Measurements from ENCODE around the gene CHST11. TPM values are rescaled to one million over a fixed set of nuclear protein-coding genes. Genes with fewer than 3 reads are reported as not detected.

The CHST11 gene
- total and polyA plus RNA-seq, 10 of the 15 experiments (the other 5 are each of a cell fraction or from before 2014, with no cell fraction given) = 1.9 to 38.1 (median 17.2) TPM

GRCh38 chr12:104671409-104672095 lies 214.8 kb downstream of the CHST11 start (continued):
- no peak for TF ChIP-seq ZBTB4 (CRISPR knock-in tag; IDR thresholded peaks at IDR 0.05)
- no peak for TF ChIP-seq NFXL1 (IDR thresholded peaks at IDR 0.05; ENCODE audit: borderline replicate concordance)
- TF ChIP-seq FOXK2 (IDR thresholded peaks at IDR 0.05) = no peak
- TF ChIP-seq NFYA (IDR thresholded peaks at IDR 0.05; ENCODE audit: borderline replicate concordance, low read depth, low read length) = no peak
- TF ChIP-seq MYC (IDR thresholded peaks at IDR 0.05; ENCODE audit: insufficient read depth, insufficient read length, insufficient replicate concordance, low read length, severe bottlenecking) = no peak
- TF ChIP-seq REST (IDR thresholded peaks at IDR 0.05; ENCODE audit: low read depth, low read length) = no peak
- peak; percentile 21; the same call in 1 of the 2 replicates for TF ChIP-seq NR2C1 (IDR thresholded peaks at IDR 0.05)
- TF ChIP-seq ZNF384 (IDR thresholded peaks at IDR 0.05; ENCODE audit: borderline replicate concordance, low read depth, low read length) = no peak
- TF ChIP-seq POU2F2 (IDR thresholded peaks at IDR 0.05; ENCODE audit: borderline replicate concordance, low read depth, low read length) = peak; percentile 95; the same call in 2 of the 3 replicates
- peak; percentile 83 to 91; a peak in 3 of 4 replicates for TF ChIP-seq CEBPB (IDR thresholded peaks at IDR 0.05; ENCODE audit: borderline replicate concordance in 1 of 2, low read depth in 2 of 2, low read length in 2 of 2)
- TF ChIP-seq BCL3 (IDR thresholded peaks at IDR 0.05; ENCODE audit: borderline replicate concordance, insufficient read depth, low read depth, low read length, poor library complexity, severe bottlenecking) = peak; percentile 87
- TF ChIP-seq IRF4 (IDR thresholded peaks at IDR 0.05; ENCODE audit: low read depth, low read length) = 0 out of 2 replicates have a peak, but pooled peaks have one; percentile 32
- TF ChIP-seq PRDM15 (CRISPR knock-in tag; IDR thresholded peaks at IDR 0.05) = no peak
- TF ChIP-seq MXI1 (IDR thresholded peaks at IDR 0.05; ENCODE audit: low read depth, low read length) = peak; percentile 64; the same call in 1 of the 2 replicates
- TF ChIP-seq CHD2 (IDR thresholded peaks at IDR 0.05; ENCODE audit: borderline replicate concordance, low read depth, low read length) = peak; percentile 86
- TF ChIP-seq MTA2 (IDR thresholded peaks at IDR 0.05; ENCODE audit: low read depth) = peak; percentile 88
